Stomach (tissue), 9 donors: Measurements from ENCODE around the gene ATG9B. TPM values are rescaled to one million over a fixed set of nuclear protein-coding genes. Genes with fewer than 3 reads are reported as not detected.
A peak's percentile ranks its signal among the peaks of the same experiment; 100 is the strongest.

Source experiments
- DNase-seq, 2 donors: peaks; one replicate each; pipeline versions ENCODE4 v3.0.0 to v3.0.0-alpha.2; 2013 to 2019
- H3K27ac ChIP-seq, 5 donors: fragments of 200-600 bp in 4 of 5; sonication (generic) in 4 of 5; one replicate each; pipeline ENCODE4 v1.5.1; 2013 to 2019; ENCODE audit warnings: mild to moderate bottlenecking in 1 of 5, moderate library complexity in 1 of 5
- H3K27me3 ChIP-seq, 3 donors: fragments of 200-600 bp; sonication (generic); one replicate each; pipeline ENCODE4 v1.5.1; 2017 to 2019; ENCODE audit warnings: mixed run types in 1 of 3
- H3K36me3 ChIP-seq, 4 donors: fragments of 200-600 bp; sonication (generic); 1 replicate in 3 of 4; 2 replicates in 1 of 4; pipeline ENCODE4 v1.5.1; 2016 to 2019
- H3K4me1 ChIP-seq, 4 donors: fragments of 200-600 bp; sonication (generic); one replicate each; pipeline ENCODE4 v1.5.1; 2016 to 2019
- H3K4me3 ChIP-seq, 4 donors: fragments of 200-600 bp; sonication (generic) in 3 of 4; one replicate each; pipeline ENCODE4 v1.5.1; 2016 to 2019; ENCODE audit warnings: mild to moderate bottlenecking in 1 of 4
- H3K9me3 ChIP-seq, 4 donors: fragments of 200-600 bp; sonication (generic); one replicate each; pipeline ENCODE4 v1.5.1; 2016 to 2019
- CTCF ChIP-seq, 7 experiments: fragments of 450-650 bp in 4 of 7; fragments of 200-600 bp in 3 of 7; sonication (generic) in 3 of 7; IDR thresholded peaks; one replicate each; pipeline ENCODE4 v1.5.1; 2016 to 2019; ENCODE audit warnings: antibody characterized with exemption in 7 of 7, control low read depth in 2 of 7, mild to moderate bottlenecking in 1 of 7
- EP300 ChIP-seq: sonication (generic); formaldehyde crosslinking; IDR thresholded peaks from one replicate; pipeline ENCODE4 v1.6.1; 2017; ENCODE audit warnings: antibody characterized with exemption
- POLR2A ChIP-seq, 4 donors: fragments of 450-650 bp; IDR thresholded peaks; one replicate each; pipeline ENCODE4 v1.6.1; 2016; ENCODE audit warnings: antibody characterized with exemption in 4 of 4, control low read depth in 2 of 4, mild to moderate bottlenecking in 1 of 4, moderate library complexity in 1 of 4
- POLR2AphosphoS5 ChIP-seq, 3 donors: sonication (generic); formaldehyde crosslinking; IDR thresholded peaks; one replicate each; pipeline ENCODE4 v1.6.1; 2016; ENCODE audit warnings: antibody characterized with exemption in 3 of 3
- WGBS, 5 donors: extraction: QIAGEN DNeasy Blood & Tissue Kit in 3 of 5; methylation state at CpG; one replicate each; pipeline versions ENCODE4 v1.1.5 to v1.1.7; 2013 to 2018; 5-methylcytosine and 5-hydroxymethylcytosine counted together
- intact Hi-C: fragments of 100-400 bp; cut with DNase I; formaldehyde crosslinking; loops from one replicate; pipeline ENCODE4 v1.15.1; 2023; ENCODE audit warnings: low total_unique reads
- polyA plus RNA-seq, 3 donors: library from polyadenylated mRNA; stranded (reverse); fragments of 200-250 nt; gene quantifications; one replicate each; pipeline ENCODE4 v1.2.3, GENCODE V29; 2013
- total RNA-seq, 5 donors: library from RNA; depleted of rRNA; stranded (reverse); fragments of >200 nt; gene quantifications; one replicate each; pipeline versions ENCODE4 v1.1.0 to v1.2.3, GENCODE V29; 2014 to 2016
- donor health status: healthy with polysubstance abuse.
- donor health status: Bipolar disorder and iron deficiency.
- donor health status: healthy.

The ATG9B gene
- total and polyA plus RNA-seq, 8 donors = 0.31 to 33.0 (median 8.8) TPM; not detected in 4

- H3K9me3 ChIP-seq = no peaks in the 10 kb centered on the region
- TF ChIP-seq EP300 (no peak), POLR2AphosphoS5 (IDR thresholded peaks at IDR 0.05) (no peak), CTCF (IDR thresholded peaks at IDR 0.05) (no peak), POLR2A (IDR thresholded peaks at IDR 0.05) (no peak)
- peaks cover 0 to 39% (median 29%) of the 10 kb centered on the region in 4 donors for H3K4me1 ChIP-seq
- no peaks in the 10 kb centered on the region for H3K36me3 ChIP-seq
- H3K4me3 ChIP-seq = no peak overlapping the region
- intact Hi-C loops = no loop called here
- no peak overlapping the region for H3K27ac ChIP-seq
- 77 to 93% (median 84%) methylated on average over 9 of the region's 9 CpGs for WGBS, 5 donors
- DNase-seq = no peak
- H3K27me3 ChIP-seq = peaks cover 0 to 31% (median 0%) of the 10 kb centered on the region in 3 donors
Observed at GRCh38 chr7:151005566-151005965, 18.7 kb downstream of the ATG9B start.

GRCh38 chr7:151003572-151003971, 20.7 kb downstream of the ATG9B start:
- no peaks in the 10 kb centered on the region for H3K9me3 ChIP-seq
- WGBS, 5 donors = 24 to 49% (median 45%) methylated on average over 12 of the region's 12 CpGs
- H3K36me3 ChIP-seq = no peaks in the 10 kb centered on the region
- H3K27ac ChIP-seq = no peak overlapping the region
- no peak overlapping the region for H3K4me3 ChIP-seq
- H3K27me3 ChIP-seq = peaks cover 0 to 18% (median 0%) of the 10 kb centered on the region in 3 donors
- intact Hi-C loops = no loop called here
- peaks cover 0 to 23% (median 15%) of the 10 kb centered on the region in 4 donors for H3K4me1 ChIP-seq
- peak in 1 of 2 donors; percentile 65 for DNase-seq
- TF ChIP-seq POLR2AphosphoS5 (IDR thresholded peaks at IDR 0.05) = no peak
- no peak for TF ChIP-seq EP300
- TF ChIP-seq CTCF (IDR thresholded peaks at IDR 0.05) = no peak
- TF ChIP-seq POLR2A (IDR thresholded peaks at IDR 0.05) = no peak

GRCh38 chr7:151001546-151001945, 22.7 kb downstream of the ATG9B start:
- no peak for DNase-seq
- Histone ChIP-seq H3K4me3 (no peak overlapping the region), H3K27ac (no peak overlapping the region), H3K36me3 (no peaks in the 10 kb centered on the region), H3K9me3 (no peaks in the 10 kb centered on the region), H3K4me1 (peaks cover 0 to 20% (median 5%) of the 10 kb centered on the region in 4 donors), H3K27me3 (peaks cover 0 to 27% (median 6%) of the 10 kb centered on the region in 3 donors)
- WGBS, 5 donors = 96 to 98% (median 97%) methylated on average over 15 to 16 of the region's 16 CpGs
- TF ChIP-seq POLR2A (IDR thresholded peaks at IDR 0.05) (no peak), CTCF (IDR thresholded peaks at IDR 0.05) (no peak), POLR2AphosphoS5 (IDR thresholded peaks at IDR 0.05) (no peak), EP300 (no peak)
- intact Hi-C loops = no loop called here

GRCh38 chr7:151000897-151001495, 23.3 kb downstream of the ATG9B start:
- H3K9me3 ChIP-seq = no peaks in the 10 kb centered on the region
- H3K36me3 ChIP-seq = no peaks in the 10 kb centered on the region
- WGBS, 5 donors = 85 to 93% (median 87%) methylated on average over 13 of the region's 13 CpGs
- H3K4me3 ChIP-seq = no peak overlapping the region
- DNase-seq = no peak
- peaks cover 0 to 32% (median 9%) of the 10 kb centered on the region in 3 donors for H3K27me3 ChIP-seq
- intact Hi-C loops = no loop called here
- TF ChIP-seq POLR2AphosphoS5 (IDR thresholded peaks at IDR 0.05) (no peak), CTCF (IDR thresholded peaks at IDR 0.05) (no peak), POLR2A (IDR thresholded peaks at IDR 0.05) (no peak), EP300 (no peak)
- H3K4me1 ChIP-seq = peaks cover 0 to 23% (median 6%) of the 10 kb centered on the region in 4 donors
- no peak overlapping the region for H3K27ac ChIP-seq
